OCI-LY7 (cell line): ENCODE data around the gene GTF2IRD1.

ENCODE experiments used
- EZH2phosphoT487 ChIP-seq: fragments of 200-600 bp; sonication (generic); IDR thresholded peaks from 2 replicates; pipeline ENCODE4 v1.6.1; 2018; ENCODE audit warnings: low read depth, borderline replicate concordance, mild to moderate bottlenecking, mixed run types, antibody characterized with exemption, low read length, moderate library complexity, mixed read lengths
- TF ChIP-seq, protein P1 (sequence below): fragments of 200-600 bp; sonication (generic); conservative IDR thresholded peaks from 2 replicates; pipeline ENCODE4 v1.5.1; 2014; ENCODE audit warnings: mild to moderate bottlenecking, antibody characterized with exemption, low read length, moderate library complexity, mixed read lengths

DNA sequence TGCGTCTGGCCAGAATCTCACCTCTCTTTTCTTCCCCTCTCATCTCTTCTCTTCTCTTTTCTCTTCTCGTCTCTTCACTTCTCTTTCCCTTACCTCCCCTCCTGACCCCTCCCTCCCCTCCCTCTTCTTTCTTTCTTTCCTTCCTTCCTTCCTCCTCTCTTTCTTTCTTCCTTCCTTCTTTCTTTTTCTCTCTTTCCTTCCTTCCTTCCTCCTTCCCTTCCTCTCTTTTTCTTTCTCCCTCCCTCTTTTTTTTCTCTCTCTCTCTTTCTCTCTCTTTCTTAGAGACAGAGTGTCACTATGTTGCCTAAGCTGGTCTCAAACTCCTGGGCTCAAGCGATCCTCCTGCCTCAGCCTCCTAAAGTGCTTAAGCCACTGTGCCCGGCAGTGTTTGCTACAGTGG, 4.6 kb upstream of the GTF2IRD1 start:
- TF ChIP-seq EZH2phosphoT487 = no peak
- TF ChIP-seq, protein P1, sequence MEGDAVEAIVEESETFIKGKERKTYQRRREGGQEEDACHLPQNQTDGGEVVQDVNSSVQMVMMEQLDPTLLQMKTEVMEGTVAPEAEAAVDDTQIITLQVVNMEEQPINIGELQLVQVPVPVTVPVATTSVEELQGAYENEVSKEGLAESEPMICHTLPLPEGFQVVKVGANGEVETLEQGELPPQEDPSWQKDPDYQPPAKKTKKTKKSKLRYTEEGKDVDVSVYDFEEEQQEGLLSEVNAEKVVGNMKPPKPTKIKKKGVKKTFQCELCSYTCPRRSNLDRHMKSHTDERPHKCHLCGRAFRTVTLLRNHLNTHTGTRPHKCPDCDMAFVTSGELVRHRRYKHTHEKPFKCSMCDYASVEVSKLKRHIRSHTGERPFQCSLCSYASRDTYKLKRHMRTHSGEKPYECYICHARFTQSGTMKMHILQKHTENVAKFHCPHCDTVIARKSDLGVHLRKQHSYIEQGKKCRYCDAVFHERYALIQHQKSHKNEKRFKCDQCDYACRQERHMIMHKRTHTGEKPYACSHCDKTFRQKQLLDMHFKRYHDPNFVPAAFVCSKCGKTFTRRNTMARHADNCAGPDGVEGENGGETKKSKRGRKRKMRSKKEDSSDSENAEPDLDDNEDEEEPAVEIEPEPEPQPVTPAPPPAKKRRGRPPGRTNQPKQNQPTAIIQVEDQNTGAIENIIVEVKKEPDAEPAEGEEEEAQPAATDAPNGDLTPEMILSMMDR = no peak
